Measurements from ENCODE around the gene SARDH. TPM values are rescaled to one million over a fixed set of nuclear protein-coding genes. Genes with fewer than 3 reads are reported as not detected.

SARDH gene
- total RNA-seq, 4 donors from 2014 or later = 0.10 to 0.29 TPM; not detected in 2

DNA sequence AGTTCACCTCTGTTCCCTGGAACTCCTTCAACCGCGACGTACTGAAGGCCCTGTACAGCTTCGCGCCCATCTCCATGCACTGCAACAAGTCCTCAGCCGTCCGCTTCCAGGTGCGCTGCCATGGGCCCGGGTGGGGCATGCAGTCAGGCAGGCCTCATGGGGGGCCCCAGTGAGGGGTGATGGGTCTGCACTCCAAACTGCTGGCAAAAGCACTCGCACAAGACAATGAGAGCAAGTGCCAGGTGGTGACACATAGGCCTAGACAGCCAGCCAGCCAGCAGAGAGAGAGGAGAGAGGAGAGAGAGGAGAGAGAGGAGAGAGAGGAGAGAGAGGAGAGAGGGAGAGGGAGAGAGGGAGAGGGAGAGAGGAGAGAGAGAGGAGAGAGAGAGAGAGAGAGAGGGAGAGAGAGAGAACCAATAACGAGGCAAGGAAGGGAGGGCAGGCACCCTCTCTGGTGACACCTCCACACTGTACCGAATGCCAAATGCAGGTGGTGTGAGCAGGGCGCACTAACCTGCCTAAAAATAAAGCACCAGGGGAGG is 81.0 kb downstream of the SARDH start:
- intact Hi-C loops (cut with DNase I; ENCODE audit: low total_unique reads) = no loop called here
- 32 to 53% methylated on average over 13 of the region's 13 CpGs for WGBS, 2 donors
- no peak overlapping the region for H3K4me3 ChIP-seq (ENCODE audit: low read depth, poor library complexity, severe bottlenecking)
- no peak for DNase-seq (ENCODE audit: low spot score in 2 of 2)
- TF ChIP-seq CTCF (IDR thresholded peaks at IDR 0.05) (no peak), POLR2A (IDR thresholded peaks at IDR 0.05) (no peak)

GRCh38 chr9:133656211-133657119 is 81.7 kb downstream of the SARDH start:
- no peak overlapping the region for H3K4me3 ChIP-seq (ENCODE audit: low read depth, poor library complexity, severe bottlenecking)
- intact Hi-C loops (cut with DNase I; ENCODE audit: low total_unique reads) = no loop called here
- TF ChIP-seq CTCF (IDR thresholded peaks at IDR 0.05) = no peak
- no peak for TF ChIP-seq POLR2A (IDR thresholded peaks at IDR 0.05)
- 39 to 50% methylated on average over 34 to 36 of the region's 36 CpGs for WGBS, 2 donors
- DNase-seq (ENCODE audit: low spot score in 2 of 2) = no peak

GRCh38 chr9:133655701-133656100 is 82.5 kb downstream of the SARDH start:
- intact Hi-C loops (cut with DNase I; ENCODE audit: low total_unique reads) = no loop called here
- H3K4me3 ChIP-seq (ENCODE audit: low read depth, poor library complexity, severe bottlenecking) = no peak overlapping the region
- 60 to 69% methylated on average over 10 to 14 of the region's 14 CpGs for whole genome bisulfite sequencing, 2 donors
- TF ChIP-seq POLR2A (IDR thresholded peaks at IDR 0.05) = no peak
- no peak for TF ChIP-seq CTCF (IDR thresholded peaks at IDR 0.05)
- no peak for DNase-seq (ENCODE audit: low spot score in 2 of 2)

GRCh38 chr9:133654736-133655657 is 83.2 kb downstream of the SARDH start:
- WGBS, 2 donors = 63% methylated on average over 23 to 28 of the region's 38 CpGs
- intact Hi-C loops (cut with DNase I; ENCODE audit: low total_unique reads) = no loop called here
- no peak for TF ChIP-seq POLR2A (IDR thresholded peaks at IDR 0.05)
- TF ChIP-seq CTCF (IDR thresholded peaks at IDR 0.05) = no peak
- H3K4me3 ChIP-seq (ENCODE audit: low read depth, poor library complexity, severe bottlenecking) = no peak overlapping the region
- no peak for DNase-seq (ENCODE audit: low spot score in 2 of 2)

DNA sequence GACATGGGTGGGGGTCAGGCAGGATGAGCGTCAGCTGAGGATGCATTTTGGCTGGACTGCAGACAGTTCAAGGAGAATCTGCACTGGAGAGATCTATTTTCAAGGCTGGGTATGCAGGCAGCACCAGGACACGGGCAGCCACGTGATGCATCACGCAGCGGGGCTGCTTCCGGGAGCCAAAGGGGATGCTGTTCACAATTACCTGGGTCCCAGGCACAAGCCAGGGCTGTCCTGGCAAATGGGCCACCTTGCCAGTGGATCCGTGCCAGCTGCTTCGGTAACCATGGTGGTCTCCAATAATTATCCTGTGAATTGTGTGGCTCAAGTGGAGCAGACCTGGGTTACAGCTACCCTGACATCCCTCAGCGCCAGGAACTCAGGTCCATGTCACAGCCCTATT is 84.5 kb downstream of the SARDH start:
- no peak for DNase-seq (ENCODE audit: low spot score in 2 of 2)
- H3K4me3 ChIP-seq (ENCODE audit: low read depth, poor library complexity, severe bottlenecking) = no peak overlapping the region
- TF ChIP-seq CTCF (IDR thresholded peaks at IDR 0.05) = no peak
- TF ChIP-seq POLR2A (IDR thresholded peaks at IDR 0.05) = no peak
- intact Hi-C loops (cut with DNase I; ENCODE audit: low total_unique reads) = no loop called here
- 70 to 84% methylated on average over 9 of the region's 9 CpGs for WGBS, 2 donors
